NT2/D1 (cell line): ENCODE data around the gene RBFOX1.

Experiments used
- SUZ12 ChIP-seq: IDR thresholded peaks from 2 replicates; pipeline ENCODE4 v1.6.1; 2011; ENCODE audit not compliant: insufficient read length, insufficient read depth; ENCODE audit errors: extremely low read depth
- YY1 ChIP-seq: IDR thresholded peaks from 2 replicates; pipeline ENCODE4 v1.6.1; 2011; ENCODE audit not compliant: insufficient read length, insufficient read depth
- ZNF274 ChIP-seq: IDR thresholded peaks from 2 replicates; pipeline ENCODE4 v1.6.1; 2011; ENCODE audit warnings: mild to moderate bottlenecking, low read depth, low read length

- TF ChIP-seq ZNF274 (no peak), YY1 (no peak), SUZ12 (no peak)
These were observed 8.3 kb upstream of the RBFOX1 start for GRCh38 chr16:7324321-7324720.
